GM21528 (cell line): Measurements from ENCODE around the gene PGAM2.
"Not testable (repeated sequence)": the region's sequence is repeated elsewhere in the genome, so short reads cannot be mapped to it uniquely, and the experiment has no call there.

Source experiments
- ATAC-seq: cut with Tn5 transposase; IDR thresholded peaks from one replicate; pipeline ENCODE4 v1.9.1; 2021; ENCODE audit warnings: mild to moderate bottlenecking, moderate library complexity; ENCODE audit not compliant: unreplicated experiment, low FRiP score

Gene PGAM2

GRCh38 chr7:44033971-44034844 lies 31.2 kb downstream of the PGAM2 start:
- not testable (repeated sequence) for ATAC-seq

GRCh38 chr7:44032031-44032430 lies 33.3 kb downstream of the PGAM2 start:
- not testable (repeated sequence) for ATAC-seq

GRCh38 chr7:44031319-44031718 lies 34.0 kb downstream of the PGAM2 start:
- ATAC-seq, result not testable (repeated sequence)

GRCh38 chr7:44030029-44030428 lies 35.3 kb downstream of the PGAM2 start:
- ATAC-seq, result not testable (repeated sequence)

GRCh38 chr7:44029433-44029832 lies 35.9 kb downstream of the PGAM2 start:
- not testable (repeated sequence) for ATAC-seq

GRCh38 chr7:44022796-44023467 lies 42.4 kb downstream of the PGAM2 start:
- ATAC-seq, result not testable (repeated sequence)

- ATAC-seq, result not testable (repeated sequence)
Measured at GRCh38 chr7:44022069-44022468, 43.3 kb downstream of the PGAM2 start.

GRCh38 chr7:44019825-44020224 lies 45.5 kb downstream of the PGAM2 start:
- not testable (repeated sequence) for ATAC-seq

- peak; percentile 95 for ATAC-seq
Measured at GRCh38 chr7:44018857-44019807, 46.2 kb downstream of the PGAM2 start.

GRCh38 chr7:44015090-44015489 lies 50.3 kb downstream of the PGAM2 start:
- ATAC-seq, result not testable (repeated sequence)
